GM18502 (cell line): ENCODE data around the gene LPIN3.

Experiments
- ATAC-seq: cut with Tn5 transposase; IDR thresholded peaks from one replicate; pipeline ENCODE4 v1.9.1; 2021; ENCODE audit warnings: mild to moderate bottlenecking; ENCODE audit not compliant: unreplicated experiment, poor library complexity

The LPIN3 gene

DNA sequence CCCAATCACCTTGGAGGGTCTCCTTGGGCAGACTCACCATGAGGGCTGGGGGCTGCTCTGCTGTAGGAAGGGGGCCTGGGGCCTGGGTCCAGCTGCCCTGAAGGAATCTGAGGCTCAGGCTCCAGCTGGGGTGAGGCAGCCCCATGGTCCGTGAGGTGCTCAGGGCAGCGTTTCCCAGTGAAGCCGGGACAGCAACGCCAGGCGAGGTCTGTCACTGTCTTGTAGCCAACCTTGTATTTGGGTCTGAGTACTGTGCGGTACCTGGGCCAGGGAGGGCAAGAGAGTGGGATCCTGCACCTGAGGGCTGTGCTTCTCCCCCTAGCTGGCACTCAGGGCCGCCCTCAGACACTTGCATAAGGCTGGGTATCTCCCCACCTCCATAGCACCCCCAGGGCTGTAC, 23.0 kb downstream of the LPIN3 start:
- ATAC-seq, result no peak

DNA sequence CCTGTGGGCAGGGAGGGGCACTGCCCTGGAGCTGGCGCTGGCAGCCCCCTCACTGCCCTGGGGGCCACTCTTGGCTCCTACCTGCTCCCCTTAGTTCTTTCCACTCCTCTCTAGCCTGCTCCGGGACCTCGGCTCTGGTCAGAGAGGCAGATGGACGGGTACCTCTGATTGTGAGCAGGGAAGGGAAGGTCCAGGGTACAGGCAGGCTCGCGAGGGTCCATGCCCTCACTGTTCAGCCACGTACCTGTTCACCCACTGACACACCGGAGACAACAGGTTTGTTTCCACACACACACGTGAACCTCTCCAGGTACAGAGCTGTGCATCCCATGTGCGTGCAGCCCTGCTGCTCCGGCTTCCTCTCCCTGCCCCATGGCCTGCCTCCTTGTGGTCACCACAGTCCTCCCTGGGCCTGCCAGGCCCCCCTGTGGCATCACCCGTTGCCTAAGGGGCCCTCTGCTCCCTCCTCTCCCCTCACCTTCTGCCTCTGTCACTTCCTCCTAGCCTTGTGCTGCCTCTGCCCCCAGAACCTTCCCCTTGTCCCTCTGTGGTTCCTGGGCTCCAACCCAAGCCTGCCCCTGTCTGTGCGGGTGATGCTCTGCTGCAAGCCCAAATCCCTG, 23.7 kb downstream of the LPIN3 start:
- no peak for ATAC-seq

DNA sequence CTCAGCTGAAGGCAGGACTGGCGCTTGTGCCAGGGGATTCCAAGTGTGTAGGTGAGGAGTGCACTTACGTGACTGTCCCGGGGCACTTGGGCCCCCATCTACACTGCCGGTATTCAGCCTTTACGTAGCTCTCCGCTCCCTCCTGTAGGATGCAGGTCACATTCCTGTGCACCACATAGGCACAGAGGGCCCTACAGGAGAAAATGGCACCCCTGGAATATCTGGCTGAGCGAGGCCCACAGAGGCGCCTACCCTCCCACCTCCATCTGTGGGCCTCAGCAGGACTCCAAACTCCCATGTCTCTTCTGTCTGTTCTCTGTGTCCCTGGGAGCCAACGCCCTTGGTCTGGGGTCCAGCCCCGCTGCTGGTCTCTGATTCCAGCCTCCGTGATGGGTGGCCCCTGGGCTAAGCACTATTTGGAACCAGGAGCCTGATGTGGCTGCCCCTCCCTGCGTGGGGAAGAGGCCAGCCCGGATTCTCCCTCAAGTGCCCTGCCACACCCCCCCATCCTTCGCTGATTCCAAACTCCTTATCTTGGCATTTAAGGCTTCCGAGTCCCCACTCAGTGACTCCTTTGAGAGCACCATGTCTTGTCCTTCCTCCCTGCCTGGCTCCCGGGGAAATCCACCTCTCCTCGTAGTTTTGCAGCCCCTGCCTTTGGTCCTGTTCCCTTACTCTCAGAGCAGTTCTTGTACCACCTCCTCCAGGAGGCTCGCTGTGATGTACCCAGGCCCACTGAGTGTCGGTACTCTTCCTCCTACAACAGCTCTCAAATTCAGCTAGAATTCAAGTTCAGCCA, 24.5 kb downstream of the LPIN3 start:
- ATAC-seq, result no peak

GRCh38 chr20:41365777-41366545, 25.3 kb downstream of the LPIN3 start:
- no peak for ATAC-seq

- ATAC-seq, result no peak
Observed at GRCh38 chr20:41366546-41367392, 26.1 kb downstream of the LPIN3 start, which contains the start of gene EMILIN3. Gene EMILIN3, minus strand, starts transcription at chr20:41366818. Its CDS starts 184 bp downstream, at chr20:41366634.

DNA sequence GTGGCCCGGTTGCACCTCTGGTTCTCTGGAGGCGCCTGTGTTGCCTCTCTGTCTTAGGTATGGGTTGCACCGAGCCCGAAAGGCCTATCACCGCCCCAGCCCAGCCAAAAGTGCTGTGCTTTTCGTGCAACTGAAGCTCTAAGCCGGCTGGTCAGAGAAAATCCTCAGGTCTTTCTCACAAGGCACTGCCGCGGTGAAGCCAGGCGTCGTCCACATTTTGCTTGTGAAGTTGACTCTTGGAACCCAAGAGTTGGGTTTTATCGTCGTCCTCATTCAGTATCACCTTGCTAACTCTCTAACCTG, 26.7 kb downstream of the LPIN3 start:
- no peak for ATAC-seq

- ATAC-seq, result no peak
Observed at GRCh38 chr20:41367956-41368355, 27.3 kb downstream of the LPIN3 start.

DNA sequence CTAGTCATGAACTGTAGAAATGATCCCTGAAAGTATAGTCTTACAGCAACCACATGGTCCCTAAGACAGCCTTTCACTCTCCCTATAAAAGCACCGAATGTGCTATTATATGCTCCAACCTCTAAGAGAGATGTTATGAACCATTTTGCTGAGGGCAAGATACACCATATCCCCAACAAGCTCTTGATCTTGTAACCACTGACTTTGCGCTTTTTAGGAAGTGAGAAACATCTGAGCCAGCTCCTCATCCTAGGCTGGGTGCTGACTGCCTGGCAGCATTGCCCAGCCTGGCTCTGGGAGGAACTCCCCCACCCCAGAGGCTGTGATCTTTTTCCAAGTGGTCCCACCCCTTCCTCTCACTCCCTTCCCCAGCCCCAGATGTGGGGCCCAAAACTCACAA, 29.1 kb downstream of the LPIN3 start:
- ATAC-seq, result no peak

DNA sequence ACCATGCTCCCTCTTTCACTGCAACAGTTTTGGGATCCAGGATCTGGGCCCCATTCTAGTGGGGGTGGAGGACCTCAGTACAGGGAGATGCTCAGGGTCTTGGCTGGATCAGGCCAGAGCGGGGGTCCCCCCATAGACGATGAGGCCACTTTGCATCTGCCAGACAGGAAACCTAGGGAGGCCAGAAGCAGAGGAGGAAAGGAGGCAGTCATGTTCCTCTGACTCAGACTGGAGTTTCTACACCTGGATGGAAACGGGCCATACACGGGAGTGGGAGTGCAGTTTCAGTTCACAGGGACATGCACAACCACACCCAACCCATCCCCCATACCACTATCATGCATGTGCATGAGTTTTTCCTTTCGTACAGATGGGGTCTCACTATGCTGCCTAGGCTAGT, 29.6 kb downstream of the LPIN3 start:
- no peak for ATAC-seq

GRCh38 chr20:41371371-41371770, 30.8 kb downstream of the LPIN3 start:
- ATAC-seq, result no peak

GRCh38 chr20:41373251-41373783, 32.7 kb downstream of the LPIN3 start:
- ATAC-seq, result no peak

DNA sequence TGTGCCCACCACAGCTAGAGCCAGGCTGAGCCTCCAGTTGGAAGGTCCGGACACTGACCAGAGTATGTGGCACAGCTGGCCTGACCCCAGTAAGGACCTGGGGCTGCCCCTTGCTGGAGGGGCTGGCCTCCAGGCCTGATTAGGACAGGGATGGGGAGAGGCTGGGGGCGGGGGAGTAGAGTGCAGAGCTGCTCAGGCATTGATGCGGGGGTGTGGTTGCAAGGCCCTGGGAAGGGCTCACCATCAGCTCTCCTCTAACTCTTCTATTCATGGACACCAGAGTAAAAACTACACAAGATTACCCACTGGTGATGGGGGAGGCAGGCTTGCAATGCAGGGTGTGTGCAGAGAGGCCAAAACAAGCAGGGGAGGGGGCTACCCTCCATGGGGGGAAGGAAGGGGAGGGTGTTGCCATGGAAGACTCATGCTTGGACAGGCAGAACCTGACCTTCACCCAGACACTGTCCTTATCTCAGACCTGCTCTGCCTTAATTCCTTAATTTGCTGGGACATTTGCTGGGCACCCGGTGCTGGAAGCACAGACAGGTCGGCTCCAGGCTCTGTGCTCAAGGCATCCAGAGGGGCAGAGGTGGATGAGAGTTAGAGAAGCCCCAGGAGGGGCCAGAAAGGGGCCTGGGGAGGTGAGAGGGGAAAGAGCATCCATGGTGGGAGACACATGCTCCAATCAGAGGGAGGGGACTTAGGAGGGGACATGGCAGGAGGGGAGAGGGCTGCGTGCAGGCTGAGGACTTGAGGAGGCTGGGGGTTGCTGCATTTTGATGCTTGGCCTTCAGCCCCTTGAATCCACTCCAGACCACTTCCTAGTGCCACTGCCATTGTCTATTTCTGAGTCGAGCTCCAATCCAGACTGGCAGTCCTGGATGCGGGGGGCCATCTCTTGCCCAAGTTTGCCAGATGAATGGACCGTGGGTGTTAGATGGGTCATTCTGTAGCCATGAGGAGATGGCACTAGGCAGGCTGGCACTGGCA, 33.6 kb downstream of the LPIN3 start:
- ATAC-seq, result no peak

DNA sequence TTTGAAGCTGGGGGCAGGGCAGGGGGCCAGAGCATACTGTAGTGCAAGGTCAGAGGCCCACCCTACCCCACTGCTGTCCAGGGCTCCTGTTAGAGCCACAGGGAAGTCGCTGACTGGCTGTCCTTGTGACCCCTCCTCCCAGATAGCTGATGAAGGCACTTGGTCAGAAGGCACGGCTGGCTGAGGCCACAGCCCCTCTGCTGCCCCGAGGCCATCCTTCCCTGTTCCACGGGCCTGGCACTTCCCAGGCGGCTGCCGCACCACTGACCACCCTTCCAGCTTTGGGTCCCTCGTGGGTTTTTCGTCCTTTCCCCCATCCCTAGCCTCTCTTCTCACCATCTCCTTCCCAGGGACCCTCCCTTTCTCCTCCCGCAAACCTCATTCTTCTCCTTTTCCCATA, 35.2 kb downstream of the LPIN3 start:
- ATAC-seq, result no peak

DNA sequence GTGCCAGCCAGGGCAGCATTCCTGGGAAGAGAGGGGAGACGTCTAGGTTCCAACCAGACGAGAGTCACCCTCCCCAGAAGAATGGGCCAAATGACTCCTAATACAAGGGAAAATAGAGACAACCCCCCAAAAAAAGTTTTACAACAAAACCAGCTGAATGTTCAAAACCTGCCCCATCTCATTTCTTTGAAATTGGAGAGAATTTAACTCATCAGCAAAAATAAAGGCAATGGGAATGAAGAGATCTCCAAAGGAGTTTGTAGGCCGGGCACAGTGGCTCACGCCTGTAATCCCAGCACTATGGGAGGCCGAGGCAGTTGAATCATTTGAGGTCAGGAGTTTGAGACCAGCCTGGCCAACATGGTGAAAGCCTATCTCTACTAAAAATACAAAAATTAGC, 35.7 kb downstream of the LPIN3 start:
- ATAC-seq, result no peak

- no peak for ATAC-seq
Observed at GRCh38 chr20:41377275-41377674, 36.7 kb downstream of the LPIN3 start.

GRCh38 chr20:41379551-41379950, 38.9 kb downstream of the LPIN3 start:
- ATAC-seq, result no peak

DNA sequence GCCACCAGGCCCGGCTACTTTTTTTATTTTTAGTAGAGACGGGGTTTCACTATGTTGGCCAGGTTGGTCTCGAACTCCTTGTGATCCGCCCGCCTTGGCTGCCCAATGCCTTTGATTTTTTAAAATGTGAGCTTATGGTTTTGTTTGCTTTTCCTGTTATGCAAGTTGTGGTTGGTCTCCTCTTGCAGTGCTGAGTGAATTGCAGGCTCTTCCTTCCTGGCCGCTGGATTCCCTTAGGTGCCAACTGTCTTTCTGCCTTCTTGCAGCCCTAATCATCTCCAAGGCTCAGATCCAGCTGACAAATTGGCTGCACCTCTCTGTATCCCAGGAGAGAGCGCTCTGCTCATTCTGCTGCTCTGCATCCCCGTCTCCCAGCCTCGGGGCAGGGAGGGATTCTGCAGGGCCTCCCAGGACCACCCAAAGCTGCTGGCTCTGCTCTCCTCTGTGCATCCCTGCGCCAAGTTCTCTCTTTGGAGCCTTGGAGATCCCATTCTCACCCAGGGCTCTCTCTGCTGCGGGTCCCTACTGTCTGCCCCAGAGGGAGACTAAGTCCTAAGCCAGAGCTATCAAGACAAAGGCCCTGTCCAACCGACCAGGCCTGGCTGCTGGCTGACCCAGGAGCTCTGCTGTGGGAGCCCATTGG, 40.1 kb downstream of the LPIN3 start:
- no peak for ATAC-seq

GRCh38 chr20:41382791-41383305, 42.2 kb downstream of the LPIN3 start:
- ATAC-seq, result no peak
